IMR-90 (cell line): ENCODE results near the gene CDH26. TPM values are rescaled to one million over a fixed set of nuclear protein-coding genes. Genes with fewer than 3 reads are reported as not detected.
A peak's percentile ranks its signal among the peaks of the same experiment; 100 is the strongest.

Experiments used
- ATAC-seq: fragments of 200-7000 bp; cut with Tn5 transposase; 2 replicates; pipeline ENCODE4 v1.9.1; 2020; ENCODE audit warnings: low read depth, mild to moderate bottlenecking, moderate library complexity
- BruUV-seq: library from RNA; stranded (reverse); fragments of 400-500 nt; replicated peaks from 2 replicates; lab custom pipeline; 2021; lab: Mats Ljungman, UMichigan
- CTCF ChIA-PET: fragments of 300-600 bp; formaldehyde crosslinking; extraction: SDS; loops from one replicate; lab custom pipeline; 2021; ENCODE audit warnings: antibody characterized with exemption; lab: Yijun Ruan, JAX
- POLR2A ChIA-PET: fragments of 300-600 bp; sonication (Branson Sonifier 250); formaldehyde crosslinking; loops from one replicate; lab custom pipeline; 2022; ENCODE audit warnings: antibody characterized with exemption; ENCODE audit not compliant: unreplicated experiment; lab: Charles Lee
- DNase-seq: peaks from one replicate; pipeline ENCODE4 v3.0.0; 2013
- H2AFZ ChIP-seq: replicated peaks from 2 replicates; pipeline ENCODE3; 2013; ENCODE audit warnings: low read length, mild to moderate bottlenecking; ENCODE audit not compliant: poor library complexity
- H2AK5ac ChIP-seq: 2 replicates; pipeline ENCODE4 v1.6.1; 2013; ENCODE audit warnings: low read depth, low read length, inconsistent platforms
- H2AK9ac ChIP-seq: replicated peaks from 2 replicates; pipeline ENCODE3; 2013; ENCODE audit warnings: mild to moderate bottlenecking, low read depth, low read length, moderate library complexity; ENCODE audit not compliant: poor library complexity
- H2BK120ac ChIP-seq: 2 replicates; pipeline ENCODE4 v1.6.1; 2013; ENCODE audit warnings: low read depth, low read length, inconsistent platforms
- H2BK15ac ChIP-seq: 3 replicates; pipeline ENCODE4 v1.6.1; 2013; ENCODE audit warnings: low read depth, low read length, inconsistent platforms
- H2BK20ac ChIP-seq: 2 replicates; pipeline ENCODE4 v1.6.1; 2013; ENCODE audit warnings: low read depth, mild to moderate bottlenecking, inconsistent platforms, low read length, moderate library complexity
- H2BK5ac ChIP-seq: 2 replicates; pipeline ENCODE4 v1.6.1; 2013; ENCODE audit warnings: mild to moderate bottlenecking, low read depth, low read length, inconsistent platforms; ENCODE audit not compliant: poor library complexity, severe bottlenecking
- H3K14ac ChIP-seq: replicated peaks from 2 replicates; pipeline ENCODE4 v1.6.1; 2013; ENCODE audit warnings: low read depth, low read length, inconsistent platforms
- H3K18ac ChIP-seq: 2 replicates; pipeline ENCODE4 v1.6.1; 2013; ENCODE audit warnings: low read depth, low read length, control low read depth
- H3K23ac ChIP-seq: 2 replicates; pipeline ENCODE4 v1.6.1; 2013; ENCODE audit warnings: low read depth, low read length, inconsistent platforms
- H3K27ac ChIP-seq: 2 replicates; pipeline ENCODE4 v1.5.1; 2013; ENCODE audit warnings: mild to moderate bottlenecking, control low read depth, low read length; ENCODE audit not compliant: insufficient read depth
- H3K27me3 ChIP-seq: 2 replicates; pipeline ENCODE4 v1.6.1; 2013; ENCODE audit warnings: low read length; ENCODE audit not compliant: control insufficient read depth, insufficient read depth
- H3K36me3 ChIP-seq: 2 replicates; pipeline ENCODE4 v1.6.1; 2013; ENCODE audit warnings: low read length, mixed read lengths; ENCODE audit not compliant: control insufficient read depth, insufficient read depth
- H3K4ac ChIP-seq: 2 replicates; pipeline ENCODE4 v1.6.1; 2013; ENCODE audit warnings: low read depth, low read length, inconsistent platforms
- H3K4me1 ChIP-seq: 2 replicates; pipeline ENCODE4 v1.6.1; 2013; ENCODE audit warnings: low read length, mixed read lengths; ENCODE audit not compliant: control insufficient read depth, insufficient read depth
- H3K4me2 ChIP-seq: 2 replicates; pipeline ENCODE4 v1.6.1; 2013; ENCODE audit warnings: low read depth, mild to moderate bottlenecking, control low read depth, low read length, moderate library complexity
- H3K4me3 ChIP-seq: 2 replicates; pipeline ENCODE4 v1.5.1; 2013; ENCODE audit warnings: low read depth, mild to moderate bottlenecking, control low read depth, low read length, moderate library complexity; ENCODE audit not compliant: insufficient read depth
- H3K56ac ChIP-seq: 2 replicates; pipeline ENCODE4 v1.6.1; 2013; ENCODE audit warnings: low read length, inconsistent platforms; ENCODE audit not compliant: insufficient read depth; ENCODE audit errors: extremely low read depth
- H3K79me1 ChIP-seq, 2 experiments: 2 replicates each; pipeline ENCODE4 v1.6.1; 2013; ENCODE audit warnings: low read length in 2 of 2, inconsistent platforms in 1 of 2, low read depth in 1 of 2
- H3K9ac ChIP-seq: 2 replicates; pipeline ENCODE4 v1.6.1; 2013; ENCODE audit warnings: low read depth, low read length, control low read depth
- H3K9me1 ChIP-seq: 2 replicates; pipeline ENCODE4 v1.6.1; 2013; ENCODE audit warnings: low read length, inconsistent platforms; ENCODE audit not compliant: insufficient read depth
- H3K9me3 ChIP-seq: 2 replicates; pipeline ENCODE4 v1.6.1; 2013; ENCODE audit warnings: low read length; ENCODE audit not compliant: control insufficient read depth, insufficient read depth
- H4K20me1 ChIP-seq: 2 replicates; pipeline ENCODE4 v1.6.1; 2013; ENCODE audit warnings: low read length, inconsistent platforms; ENCODE audit not compliant: insufficient read depth
- H4K5ac ChIP-seq: 2 replicates; pipeline ENCODE4 v1.6.1; 2013; ENCODE audit warnings: mild to moderate bottlenecking, low read depth, low read length, control low read depth
- H4K8ac ChIP-seq, 2 experiments: 2 replicates each; pipeline ENCODE4 v1.6.1; 2013; ENCODE audit warnings: low read depth in 2 of 2, low read length in 2 of 2, control low read depth in 1 of 2, inconsistent platforms in 1 of 2
- H4K91ac ChIP-seq: 2 replicates; pipeline ENCODE4 v1.6.1; 2013; ENCODE audit warnings: low read depth, low read length, inconsistent platforms; ENCODE audit not compliant: insufficient read depth
- BHLHE40 ChIP-seq: fragments of 150-350 bp; IDR thresholded peaks from 2 replicates; pipeline ENCODE4 v1.6.1; 2016; ENCODE audit warnings: mild to moderate bottlenecking, low read depth, low read length
- CEBPB ChIP-seq: IDR thresholded peaks from 2 replicates; pipeline ENCODE4 v1.6.1; 2012; ENCODE audit warnings: low read depth, low read length, improper control_type of control experiment
- CHD1 ChIP-seq: IDR thresholded peaks from 2 replicates; pipeline ENCODE4 v1.6.1; 2012; ENCODE audit warnings: low read depth, low read length, improper control_type of control experiment
- FOS ChIP-seq: fragments of 150-350 bp; IDR thresholded peaks from 2 replicates; pipeline ENCODE4 v1.6.1; 2016; ENCODE audit warnings: low read depth, low read length
- MAFK ChIP-seq: IDR thresholded peaks from 2 replicates; pipeline ENCODE4 v1.6.1; 2012; ENCODE audit warnings: low read depth, low read length, improper control_type of control experiment
- MAZ ChIP-seq: IDR thresholded peaks from 2 replicates; pipeline ENCODE4 v1.6.1; 2012; ENCODE audit warnings: low read depth, mild to moderate bottlenecking, low read length, improper control_type of control experiment, moderate library complexity, borderline replicate concordance
- MXI1 ChIP-seq: IDR thresholded peaks from 2 replicates; pipeline ENCODE4 v1.6.1; 2012; ENCODE audit warnings: low read depth, mild to moderate bottlenecking, low read length, moderate library complexity, borderline replicate concordance
- POLR2A ChIP-seq: IDR thresholded peaks from 2 replicates; pipeline ENCODE4 v1.6.1; 2012; ENCODE audit warnings: mild to moderate bottlenecking, low read depth, low read length
- RFX5 ChIP-seq: IDR thresholded peaks from 2 replicates; pipeline ENCODE4 v1.8.0; 2012; ENCODE audit warnings: low read depth, mild to moderate bottlenecking, low read length, moderate library complexity
- SMC3 ChIP-seq: fragments of 150-350 bp; IDR thresholded peaks from 2 replicates; pipeline ENCODE4 v1.6.1; 2016; ENCODE audit warnings: low read depth, mild to moderate bottlenecking, antibody characterized with exemption, low read length, moderate library complexity
- whole genome bisulfite sequencing, 2 experiments: methylation state at CpG; one replicate each; pipeline versions ENCODE4 v1.1.5 to v1.1.7; 2013; ENCODE audit warnings: missing lambda C conversion rate in 2 of 2; ENCODE audit not compliant: insufficient read length in 1 of 2; ENCODE audit errors: extremely low coverage in 2 of 2; 5-methylcytosine and 5-hydroxymethylcytosine counted together
- dilution Hi-C: fragments of 300-500 bp; cut with HindIII; formaldehyde crosslinking; loops from one replicate; pipeline ENCODE4 v1.14.3; 2018; ENCODE audit warnings: low sequenced_read_pairs; ENCODE audit not compliant: unreplicated experiment
- in situ Hi-C: fragments of 300-500 bp; cut with MboI; formaldehyde crosslinking; loops from 3 replicates; pipeline ENCODE4 v1.14.3; 2019; ENCODE audit warnings: low sequenced_read_pairs, inconsistent platforms, mixed read lengths
- intact Hi-C: fragments of 100-400 bp; cut with micrococcal nuclease; formaldehyde crosslinking; loops from 2 replicates; pipeline ENCODE4 v1.10.0; 2022
- polyA plus RNA-seq, 3 experiments: library from polyadenylated mRNA; depleted of rRNA; stranded (reverse); fragments of >200 nt; gene quantifications; 2 replicates each; pipeline ENCODE4 v1.2.3, GENCODE V29; 2012; ENCODE audit warnings: low replicate concordance in 1 of 3
- total RNA-seq: library from RNA; depleted of rRNA; stranded (reverse); fragments of >200 nt; gene quantifications from 2 replicates; pipeline ENCODE4 v1.2.3, GENCODE V29; 2012
- TF ChIP-seq, protein P1 (sequence below): fragments of 150-350 bp; IDR thresholded peaks from 2 replicates; pipeline ENCODE4 v1.6.1; 2017; ENCODE audit warnings: mild to moderate bottlenecking, antibody characterized with exemption, low read length, low read depth
- TF ChIP-seq, protein P2 (sequence below): conservative IDR thresholded peaks from 2 replicates; pipeline ENCODE4 v1.5.1; 2012; ENCODE audit warnings: mild to moderate bottlenecking, low read depth, low read length, improper control_type of control experiment
- TF ChIP-seq, protein P3 (sequence below): fragments of 150-350 bp; IDR thresholded peaks from 2 replicates; pipeline ENCODE4 v1.6.1; 2016; ENCODE audit warnings: low read depth, mild to moderate bottlenecking, low read length, moderate library complexity, borderline replicate concordance

The CDH26 gene
- total and polyA plus RNA-seq, 2 of the 4 experiments (the other 2 are of a cell fraction) = not detected

GRCh38 chr20:60034231-60035110, 76.2 kb downstream of the CDH26 start:
- H3K9me3 ChIP-seq = peaks cover 2% of the 10 kb centered on the region
- TF ChIP-seq, protein P1, sequence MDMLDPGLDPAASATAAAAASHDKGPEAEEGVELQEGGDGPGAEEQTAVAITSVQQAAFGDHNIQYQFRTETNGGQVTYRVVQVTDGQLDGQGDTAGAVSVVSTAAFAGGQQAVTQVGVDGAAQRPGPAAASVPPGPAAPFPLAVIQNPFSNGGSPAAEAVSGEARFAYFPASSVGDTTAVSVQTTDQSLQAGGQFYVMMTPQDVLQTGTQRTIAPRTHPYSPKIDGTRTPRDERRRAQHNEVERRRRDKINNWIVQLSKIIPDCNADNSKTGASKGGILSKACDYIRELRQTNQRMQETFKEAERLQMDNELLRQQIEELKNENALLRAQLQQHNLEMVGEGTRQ = no peak
- TF ChIP-seq BHLHE40 (no peak), MXI1 (no peak), RFX5 (no peak), FOS (no peak), MAFK (no peak), CEBPB (no peak), MAZ (no peak), SMC3 (no peak), CHD1 (no peak), POLR2A (no peak)
- TF ChIP-seq, protein P2, sequence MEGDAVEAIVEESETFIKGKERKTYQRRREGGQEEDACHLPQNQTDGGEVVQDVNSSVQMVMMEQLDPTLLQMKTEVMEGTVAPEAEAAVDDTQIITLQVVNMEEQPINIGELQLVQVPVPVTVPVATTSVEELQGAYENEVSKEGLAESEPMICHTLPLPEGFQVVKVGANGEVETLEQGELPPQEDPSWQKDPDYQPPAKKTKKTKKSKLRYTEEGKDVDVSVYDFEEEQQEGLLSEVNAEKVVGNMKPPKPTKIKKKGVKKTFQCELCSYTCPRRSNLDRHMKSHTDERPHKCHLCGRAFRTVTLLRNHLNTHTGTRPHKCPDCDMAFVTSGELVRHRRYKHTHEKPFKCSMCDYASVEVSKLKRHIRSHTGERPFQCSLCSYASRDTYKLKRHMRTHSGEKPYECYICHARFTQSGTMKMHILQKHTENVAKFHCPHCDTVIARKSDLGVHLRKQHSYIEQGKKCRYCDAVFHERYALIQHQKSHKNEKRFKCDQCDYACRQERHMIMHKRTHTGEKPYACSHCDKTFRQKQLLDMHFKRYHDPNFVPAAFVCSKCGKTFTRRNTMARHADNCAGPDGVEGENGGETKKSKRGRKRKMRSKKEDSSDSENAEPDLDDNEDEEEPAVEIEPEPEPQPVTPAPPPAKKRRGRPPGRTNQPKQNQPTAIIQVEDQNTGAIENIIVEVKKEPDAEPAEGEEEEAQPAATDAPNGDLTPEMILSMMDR = no peak
- TF ChIP-seq, protein P3, sequence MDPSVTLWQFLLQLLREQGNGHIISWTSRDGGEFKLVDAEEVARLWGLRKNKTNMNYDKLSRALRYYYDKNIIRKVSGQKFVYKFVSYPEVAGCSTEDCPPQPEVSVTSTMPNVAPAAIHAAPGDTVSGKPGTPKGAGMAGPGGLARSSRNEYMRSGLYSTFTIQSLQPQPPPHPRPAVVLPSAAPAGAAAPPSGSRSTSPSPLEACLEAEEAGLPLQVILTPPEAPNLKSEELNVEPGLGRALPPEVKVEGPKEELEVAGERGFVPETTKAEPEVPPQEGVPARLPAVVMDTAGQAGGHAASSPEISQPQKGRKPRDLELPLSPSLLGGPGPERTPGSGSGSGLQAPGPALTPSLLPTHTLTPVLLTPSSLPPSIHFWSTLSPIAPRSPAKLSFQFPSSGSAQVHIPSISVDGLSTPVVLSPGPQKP = no peak
- no peak overlapping the region for H3K4me3 ChIP-seq
- BruUV-seq = no TSS peak
- H3K4me2 ChIP-seq = no peak overlapping the region
- no peak overlapping the region for H2AK9ac ChIP-seq
- H2BK15ac ChIP-seq = no peak overlapping the region
- H2BK120ac ChIP-seq = no peak overlapping the region
- DNase-seq = no peak
- peaks cover 3% of the 10 kb centered on the region for H3K9me1 ChIP-seq
- no peak overlapping the region for H4K91ac ChIP-seq
- H2BK20ac ChIP-seq = no peak overlapping the region
- H3K14ac ChIP-seq = 0 out of 2 replicates have a peak overlapping the region, but pooled peaks have one; percentile 47
- H3K9ac ChIP-seq = no peak overlapping the region
- H3K18ac ChIP-seq = no peak overlapping the region
- no peak overlapping the region for H3K4ac ChIP-seq
- H2AK5ac ChIP-seq = no peak overlapping the region
- CTCF ChIA-PET = interaction anchor here (0.6 kb wide), 3 partner anchors 8 to 458 kb away, joined by 3 to 4 read pairs (median 4); no protein-coding TSS in a partner anchor
- H3K4me1 ChIP-seq = peaks cover 2% of the 10 kb centered on the region; the same call in 1 of the 2 replicates
- no peaks in the 10 kb centered on the region for H3K79me1 ChIP-seq
- H3K56ac ChIP-seq = no peak overlapping the region
- H4K20me1 ChIP-seq = no peaks in the 10 kb centered on the region
- intact Hi-C loops (no loop called here), in situ Hi-C loops (no loop called here), dilution Hi-C loops (no loop called here)
- 71% methylated on average over 1 of the region's 9 CpGs; no CpG with 5 or more reads in 1 of the 2 experiments for WGBS, 2 experiments
- no peak overlapping the region for H4K8ac ChIP-seq
- peaks cover 4% of the 10 kb centered on the region; the same call in 1 of the 2 replicates for H3K27me3 ChIP-seq
- peak overlapping the region; percentile 47 for H2AFZ ChIP-seq
- no peak overlapping the region for H3K23ac ChIP-seq
- H3K36me3 ChIP-seq = no peaks in the 10 kb centered on the region
- no peak overlapping the region for H2BK5ac ChIP-seq
- no peak overlapping the region for H3K27ac ChIP-seq
- POLR2A ChIA-PET = no interaction called here
- no peak overlapping the region for H4K5ac ChIP-seq
- ATAC-seq = no peak
